Coronary artery (tissue), 2 donors: ENCODE measurements around the gene PLEKHG4B.
A peak's percentile ranks its signal among the peaks of the same experiment; 100 is the strongest.
"Not testable (repeated sequence)": the region's sequence is repeated elsewhere in the genome, so short reads cannot be mapped to it uniquely, and the experiment has no call there.

Experiments used
- DNase-seq: peaks from one replicate; pipeline ENCODE4 v3.0.0-alpha.2; 2017; ENCODE audit warnings: low spot score
- H3K27ac ChIP-seq, 2 donors: fragments of 200-600 bp; sonication (generic); one replicate each; pipeline ENCODE4 v1.5.1; 2016 to 2019
- H3K4me3 ChIP-seq: fragments of 200-600 bp; sonication (generic); 2 replicates; pipeline ENCODE4 v1.5.1; 2016; ENCODE audit warnings: mild to moderate bottlenecking, moderate library complexity
- TF ChIP-seq, protein P1 (sequence below): fragments of 200-600 bp; sonication (generic); IDR thresholded peaks from one replicate; pipeline ENCODE4 v1.5.1; 2019; ENCODE audit warnings: antibody characterized with exemption

PLEKHG4B gene

DNA sequence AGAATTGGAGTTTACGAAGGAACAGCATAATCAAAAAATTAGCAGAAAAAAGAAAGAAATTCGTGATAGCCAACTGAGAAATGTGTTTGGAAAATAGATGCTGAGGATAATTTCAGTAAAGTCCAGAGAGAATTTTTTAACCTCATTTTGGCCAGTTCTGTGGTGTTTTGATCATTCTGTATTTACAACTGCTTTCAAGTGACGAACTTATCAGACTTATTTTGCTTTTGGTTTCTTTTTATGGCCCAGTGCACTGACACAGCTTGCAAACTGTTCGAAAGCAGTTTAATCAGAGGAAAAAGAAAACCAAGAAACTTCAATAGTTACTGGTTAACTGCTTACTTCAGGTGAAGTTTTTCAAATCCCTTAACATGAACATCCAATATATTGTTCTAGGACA is 128.0 kb downstream of the PLEKHG4B start:
- peak overlapping the region; percentile 98 for H3K4me3 ChIP-seq
- TF ChIP-seq, protein P1, sequence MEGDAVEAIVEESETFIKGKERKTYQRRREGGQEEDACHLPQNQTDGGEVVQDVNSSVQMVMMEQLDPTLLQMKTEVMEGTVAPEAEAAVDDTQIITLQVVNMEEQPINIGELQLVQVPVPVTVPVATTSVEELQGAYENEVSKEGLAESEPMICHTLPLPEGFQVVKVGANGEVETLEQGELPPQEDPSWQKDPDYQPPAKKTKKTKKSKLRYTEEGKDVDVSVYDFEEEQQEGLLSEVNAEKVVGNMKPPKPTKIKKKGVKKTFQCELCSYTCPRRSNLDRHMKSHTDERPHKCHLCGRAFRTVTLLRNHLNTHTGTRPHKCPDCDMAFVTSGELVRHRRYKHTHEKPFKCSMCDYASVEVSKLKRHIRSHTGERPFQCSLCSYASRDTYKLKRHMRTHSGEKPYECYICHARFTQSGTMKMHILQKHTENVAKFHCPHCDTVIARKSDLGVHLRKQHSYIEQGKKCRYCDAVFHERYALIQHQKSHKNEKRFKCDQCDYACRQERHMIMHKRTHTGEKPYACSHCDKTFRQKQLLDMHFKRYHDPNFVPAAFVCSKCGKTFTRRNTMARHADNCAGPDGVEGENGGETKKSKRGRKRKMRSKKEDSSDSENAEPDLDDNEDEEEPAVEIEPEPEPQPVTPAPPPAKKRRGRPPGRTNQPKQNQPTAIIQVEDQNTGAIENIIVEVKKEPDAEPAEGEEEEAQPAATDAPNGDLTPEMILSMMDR, result no peak
- H3K27ac ChIP-seq, result peak overlapping the region in 1 of 2 donors; percentile 80
- no peak for DNase-seq

- not testable (repeated sequence) for H3K4me3 ChIP-seq, H3K27ac ChIP-seq, DNase-seq
Measured at GRCh38 chr5:222951-223715, 131.2 kb downstream of the PLEKHG4B start.

DNA sequence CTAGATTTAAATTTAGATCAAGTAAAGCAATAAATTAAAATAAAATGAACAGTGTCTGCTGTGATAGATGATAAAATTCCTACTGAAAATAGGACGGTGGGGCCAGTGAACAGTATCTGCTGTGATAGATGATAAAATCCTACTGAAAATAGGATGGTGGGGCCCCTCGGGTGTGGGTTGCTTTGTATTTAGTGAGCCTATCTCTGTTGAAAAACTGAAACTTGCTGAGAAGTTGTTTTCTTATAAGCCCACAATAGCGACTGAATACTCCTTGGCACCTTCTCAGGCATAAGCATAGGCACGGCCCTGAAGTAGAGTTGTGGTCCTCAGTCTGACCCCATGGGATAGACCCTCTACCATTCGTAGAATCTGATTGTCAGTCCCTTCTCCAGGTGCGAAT is 131.8 kb downstream of the PLEKHG4B start:
- Histone ChIP-seq H3K27ac (no peak overlapping the region), H3K4me3 (no peak overlapping the region)
- TF ChIP-seq, protein P1, result no peak
- no peak for DNase-seq

DNA sequence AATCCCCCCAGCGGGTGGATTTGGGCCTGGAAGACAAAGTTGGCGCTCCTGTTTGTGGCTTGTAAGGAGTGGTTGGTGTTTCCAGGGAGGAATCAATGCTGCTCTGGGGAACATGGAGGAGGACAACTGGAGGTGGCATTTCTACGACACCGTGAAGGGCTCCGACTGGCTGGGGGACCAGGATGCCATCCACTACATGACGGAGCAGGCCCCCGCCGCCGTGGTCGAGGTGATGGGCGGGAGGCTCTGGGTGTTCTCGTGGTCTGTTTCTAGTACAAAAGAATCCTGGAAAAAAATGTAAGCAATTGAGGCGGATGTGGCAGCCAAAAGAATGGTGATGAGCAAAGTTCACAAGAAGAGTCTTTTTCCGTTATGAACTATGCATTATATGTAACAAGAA is 133.4 kb downstream of the PLEKHG4B start:
- Histone ChIP-seq H3K4me3 (no peak overlapping the region), H3K27ac (no peak overlapping the region)
- TF ChIP-seq, protein P1, result no peak
- no peak for DNase-seq

- not testable (repeated sequence) for H3K27ac ChIP-seq, H3K4me3 ChIP-seq, DNase-seq
Measured at GRCh38 chr5:227375-227774, 135.4 kb downstream of the PLEKHG4B start.

DNA sequence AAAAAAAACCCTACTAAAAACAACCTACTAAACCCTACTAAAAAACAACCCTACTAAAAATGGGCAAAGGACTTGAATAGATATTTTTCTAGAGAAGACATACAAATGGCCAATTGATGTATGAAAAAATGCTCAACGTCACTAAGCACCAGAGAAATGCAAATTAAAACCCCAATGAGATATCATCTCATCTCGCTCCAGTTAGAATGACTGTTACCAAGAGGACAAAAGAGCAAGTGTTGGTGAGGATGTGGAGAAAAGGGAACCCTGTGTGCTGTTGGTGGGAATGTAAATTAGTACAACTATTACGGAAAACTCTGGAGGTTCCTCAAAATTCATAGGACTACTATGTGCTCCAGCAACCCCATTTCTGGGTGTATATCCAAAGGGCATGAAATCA is 136.9 kb downstream of the PLEKHG4B start:
- no peak overlapping the region for H3K4me3 ChIP-seq
- TF ChIP-seq, protein P1, result no peak
- H3K27ac ChIP-seq, result no peak overlapping the region
- DNase-seq, result no peak

DNA sequence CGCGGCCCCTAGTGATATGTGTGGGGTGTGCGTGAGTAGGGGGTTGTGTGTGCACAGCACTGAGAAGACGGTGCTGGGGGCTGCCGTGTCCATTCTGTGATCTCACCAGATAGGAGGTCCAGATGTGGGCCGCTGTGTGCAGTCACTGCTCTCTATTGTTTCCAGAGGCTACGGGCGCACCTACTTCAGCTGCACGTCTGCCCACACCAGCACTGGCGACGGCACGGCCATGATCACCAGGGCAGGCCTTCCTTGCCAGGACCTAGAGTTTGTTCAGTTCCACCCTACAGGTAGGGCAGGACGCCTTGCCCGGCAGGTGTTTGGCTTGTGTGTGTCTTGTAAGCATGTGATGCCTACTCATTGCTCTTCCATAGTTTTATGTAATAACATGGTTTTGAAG is 138.7 kb downstream of the PLEKHG4B start:
- TF ChIP-seq, protein P1, result no peak
- DNase-seq, result no peak
- no peak overlapping the region for H3K27ac ChIP-seq
- no peak overlapping the region for H3K4me3 ChIP-seq

- no peak overlapping the region for H3K27ac ChIP-seq
- TF ChIP-seq, protein P1, result no peak
- DNase-seq, result no peak
- H3K4me3 ChIP-seq, result no peak overlapping the region
Measured at GRCh38 chr5:231661-232060, 139.7 kb downstream of the PLEKHG4B start.

DNA sequence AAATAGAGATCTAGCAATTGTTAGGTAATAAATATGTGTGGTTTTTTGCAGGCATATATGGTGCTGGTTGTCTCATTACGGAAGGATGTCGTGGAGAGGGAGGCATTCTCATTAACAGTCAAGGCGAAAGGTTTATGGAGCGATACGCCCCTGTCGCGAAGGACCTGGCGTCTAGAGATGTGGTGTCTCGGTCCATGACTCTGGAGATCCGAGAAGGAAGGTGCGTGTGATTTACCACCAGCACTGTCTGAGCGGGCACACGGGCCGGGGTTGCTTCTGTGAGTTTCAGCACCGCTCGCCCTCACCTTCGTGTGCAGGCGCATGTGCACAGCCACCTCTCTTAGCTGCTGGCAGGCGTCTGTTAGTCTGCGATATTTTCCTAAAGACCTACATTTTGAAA is 141.5 kb downstream of the PLEKHG4B start:
- H3K27ac ChIP-seq, H3K4me3 ChIP-seq, DNase-seq: not testable (repeated sequence)
